GM12878 (cell line): ENCODE data around the gene CCDC186. TPM values are rescaled to one million over a fixed set of nuclear protein-coding genes. Genes with fewer than 3 reads are reported as not detected.

Experiments
- ATAC-seq: fragments of 200-7000 bp; cut with Tn5 transposase; 3 replicates; pipeline ENCODE4 v1.9.1; 2020; ENCODE audit warnings: mild to moderate bottlenecking, moderate library complexity
- BruUV-seq: library from RNA; stranded (reverse); fragments of 400-500 nt; replicated peaks from 2 replicates; lab custom pipeline; 2021; lab: Mats Ljungman, UMichigan
- CTCF ChIA-PET: fragments of 300-600 bp; sonication (Branson Sonifier 250); formaldehyde crosslinking; extraction: SDS; loops from one replicate; lab custom pipeline; 2021; ENCODE audit warnings: inconsistent platforms; lab: Yijun Ruan, JAX
- POLR2A ChIA-PET: fragments of 350-600 bp; formaldehyde crosslinking; extraction: SDS; loops from one replicate; lab custom pipeline; 2021; ENCODE audit warnings: inconsistent platforms; lab: Charles Lee
- RAD21 ChIA-PET: fragments of 300-600 bp; sonication (Branson Sonifier 250); formaldehyde crosslinking; loops from one replicate; lab custom pipeline; 2023; ENCODE audit warnings: antibody characterized with exemption; ENCODE audit not compliant: unreplicated experiment; lab: Charles Lee
- SMC1A ChIA-PET: fragments of 300-600 bp; sonication (Branson Sonifier 250); formaldehyde crosslinking; loops from one replicate; lab custom pipeline; 2023; ENCODE audit not compliant: unreplicated experiment, uncharacterized antibody; lab: Charles Lee
- DNase-seq: peaks from one replicate; pipeline ENCODE4 v3.0.0-alpha.2; 2011; ENCODE audit warnings: low read depth, low spot score
- FAIRE-seq: peaks from 3 replicates; lab custom pipeline; 2011; peaks lifted over from hg19 to GRCh38; lab: Jason Lieb, UNC
- H2AFZ ChIP-seq: 2 replicates; pipeline ENCODE4 v1.6.0; 2011; ENCODE audit warnings: low read depth, low read length, control low read depth; ENCODE audit not compliant: control insufficient read depth
- H3K27ac ChIP-seq: 2 replicates; pipeline ENCODE4 v1.5.1; 2011; ENCODE audit warnings: control low read depth; ENCODE audit not compliant: control insufficient read depth, insufficient read depth
- H3K27me3 ChIP-seq, 2 experiments: replicated peaks in 1 of 2; 2 replicates each; pipeline versions ENCODE4 v1.6.0 to v1.6.1; 2011; ENCODE audit warnings: low read length in 1 of 2; ENCODE audit not compliant: control insufficient read depth in 2 of 2, insufficient read depth in 2 of 2
- H3K36me3 ChIP-seq, 2 experiments: 2 replicates each; pipeline ENCODE4 v1.5.1; 2011; ENCODE audit warnings: low read length in 1 of 2; ENCODE audit not compliant: control insufficient read depth in 2 of 2, insufficient read depth in 2 of 2
- H3K4me1 ChIP-seq: 2 replicates; pipeline ENCODE4 v1.6.1; 2011; ENCODE audit warnings: mild to moderate bottlenecking, low read length, moderate library complexity, mixed read lengths; ENCODE audit not compliant: control insufficient read depth, insufficient read depth
- H3K4me2 ChIP-seq: 2 replicates; pipeline ENCODE4 v1.6.0; 2011; ENCODE audit warnings: control low read depth; ENCODE audit not compliant: control insufficient read depth, insufficient read depth
- H3K4me3 ChIP-seq: fragments of 200-600 bp; sonication (generic); 2 replicates; pipeline ENCODE4 v1.5.1; 2016
- H3K79me2 ChIP-seq: 2 replicates; pipeline ENCODE4 v1.6.0; 2011; ENCODE audit warnings: low read length; ENCODE audit not compliant: control insufficient read depth, insufficient read depth
- H3K9ac ChIP-seq: 2 replicates; pipeline ENCODE4 v1.8.0; 2011; ENCODE audit warnings: low read length, control low read depth, mixed read lengths; ENCODE audit not compliant: control insufficient read depth, insufficient read depth
- H3K9me3 ChIP-seq: replicated peaks from 3 replicates; pipeline ENCODE4 v1.5.1; 2011; ENCODE audit warnings: mild to moderate bottlenecking, low read length; ENCODE audit not compliant: control insufficient read depth, insufficient read depth
- H4K20me1 ChIP-seq: 2 replicates; pipeline ENCODE4 v1.6.0; 2011; ENCODE audit not compliant: control insufficient read depth, insufficient read depth
- CREB1 ChIP-seq: IDR thresholded peaks from 2 replicates; pipeline ENCODE4 v1.6.1; 2012; ENCODE audit warnings: low read depth, mild to moderate bottlenecking, inconsistent platforms
- JUND ChIP-seq: IDR thresholded peaks from 2 replicates; pipeline ENCODE4 v1.6.1; 2012; ENCODE audit warnings: low read depth, mild to moderate bottlenecking, low read length, improper control_type of control experiment, moderate library complexity
- NR2C1 ChIP-seq: fragments of 450-650 bp; IDR thresholded peaks from 2 replicates; pipeline ENCODE4 v1.6.1; 2017; ENCODE audit warnings: antibody characterized with exemption, mild to moderate bottlenecking, moderate library complexity
- RELA ChIP-seq: fragments of 450-650 bp; IDR thresholded peaks from 2 replicates; pipeline ENCODE4 v1.8.0; 2014; ENCODE audit warnings: borderline replicate concordance; ENCODE audit not compliant: partially characterized antibody
- STAT3 ChIP-seq: IDR thresholded peaks from 2 replicates; pipeline ENCODE4 v1.6.1; 2011; ENCODE audit warnings: low read depth, low read length, improper control_type of control experiment
- TCF3 ChIP-seq: IDR thresholded peaks from 2 replicates; pipeline ENCODE4 v1.6.1; 2012; ENCODE audit warnings: low read depth, mild to moderate bottlenecking, low read length, borderline replicate concordance; ENCODE audit not compliant: insufficient read depth
- ZBTB4 ChIP-seq: fragments of 450-650 bp; formaldehyde crosslinking; IDR thresholded peaks from 2 replicates; pipeline ENCODE4 v1.4.0; 2022; ENCODE audit warnings: mild to moderate bottlenecking, moderate library complexity
- ZNF207 ChIP-seq: fragments of 450-650 bp; IDR thresholded peaks from 2 replicates; pipeline ENCODE4 v1.6.1; 2014; ENCODE audit warnings: antibody characterized with exemption, mild to moderate bottlenecking, borderline replicate concordance
- WGBS: methylation state at CpG from one replicate; pipeline ENCODE4 v1.1.6; 2016; ENCODE audit warnings: low lambda C conversion rate; ENCODE audit not compliant: insufficient replicate concordance, insufficient coverage; ENCODE audit errors: missing lambda C conversion rate; 5-methylcytosine and 5-hydroxymethylcytosine counted together
- in situ Hi-C: fragments of 300-500 bp; cut with MboI; formaldehyde crosslinking; loops from 9 replicates; pipeline ENCODE4 v1.14.3; 2018; ENCODE audit warnings: mixed read lengths
- intact Hi-C: fragments of 100-400 bp; cut with micrococcal nuclease; formaldehyde crosslinking; loops from one replicate; pipeline ENCODE4 v1.14.2; 2022; ENCODE audit not compliant: unreplicated experiment
- polyA plus RNA-seq, 11 experiments: library from polyadenylated mRNA; depleted of rRNA in 4 of 11; unstranded in 6 of 11; stranded (reverse) in 5 of 11; fragments of >200 nt; fragmentation: Nextera tagmentation in 4 of 11; fragmentation: Illumina TruSeq in 1 of 11; extraction: Ambion mirVana in 4 of 11; extraction: Trizol in 1 of 11; gene quantifications; 1 replicate in 1 of 11; 2 replicates in 10 of 11; pipeline versions ENCODE4 v1.2.1 to v1.2.3, GENCODE V29; 2011 to 2016; ENCODE audit warnings: inconsistent platforms in 2 of 11, missing spikeins in 2 of 11, low read depth in 1 of 11
- total RNA-seq, 4 experiments: library from RNA; depleted of rRNA in 3 of 4; stranded (reverse); fragments of >200 nt in 3 of 4; fragmentation: Illumina TruSeq in 1 of 4; extraction: Trizol in 1 of 4; gene quantifications; 2 replicates each; pipeline versions ENCODE4 v1.2.1 to v1.2.3, GENCODE V29; 2013 to 2021

The CCDC186 gene
- total and polyA plus RNA-seq, 10 of the 15 experiments (the other 5 are each of a cell fraction or from before 2014, with no cell fraction given), result 3.5 to 13.1 (median 7.3) TPM

- H3K79me2 ChIP-seq, result no peaks in the 10 kb centered on the region
- H3K4me1 ChIP-seq, result no peaks in the 10 kb centered on the region; the same call in 1 of the 2 replicates
- in situ Hi-C loops (loop anchor here (25.0 kb wide), 1 partner anchor 254 kb away; no protein-coding TSS in a partner anchor), intact Hi-C loops (no loop called here)
- no peak overlapping the region for H3K4me2 ChIP-seq
- H3K36me3 ChIP-seq, result no peaks in the 10 kb centered on the region
- no peak for TF ChIP-seq NR2C1
- no peak for TF ChIP-seq TCF3
- no peak for TF ChIP-seq ZNF207
- TF ChIP-seq STAT3, result no peak
- TF ChIP-seq ZBTB4, result no peak
- no peak for TF ChIP-seq JUND
- no peak for TF ChIP-seq CREB1
- TF ChIP-seq RELA, result no peak
- DNase-seq, result no peak
- ATAC-seq, result no peak
- CTCF ChIA-PET, result interaction anchor here (0.6 kb wide), 1 partner anchor 62 kb away, joined by 3 read pairs; no protein-coding TSS in a partner anchor
- no peak overlapping the region for H3K9ac ChIP-seq
- no peaks in the 10 kb centered on the region for H3K9me3 ChIP-seq
- H3K27ac ChIP-seq, result no peak overlapping the region
- BruUV-seq, result no TSS peak
- SMC1A ChIA-PET, result no interaction called here
- WGBS, result 51% methylated on average over 9 of the region's 9 CpGs
- H2AFZ ChIP-seq, result no peak overlapping the region
- H4K20me1 ChIP-seq, result no peaks in the 10 kb centered on the region
- POLR2A ChIA-PET, result no interaction called here
- H3K27me3 ChIP-seq, result no peaks in the 10 kb centered on the region
- no peak overlapping the region for H3K4me3 ChIP-seq
- RAD21 ChIA-PET, result no interaction called here
- FAIRE-seq, result no peak
Observed at GRCh38 chr10:114183563-114183962, 9.6 kb upstream of the CCDC186 start.
